ENCODE data around the gene TBXAS1.

TBXAS1 gene

DNA sequence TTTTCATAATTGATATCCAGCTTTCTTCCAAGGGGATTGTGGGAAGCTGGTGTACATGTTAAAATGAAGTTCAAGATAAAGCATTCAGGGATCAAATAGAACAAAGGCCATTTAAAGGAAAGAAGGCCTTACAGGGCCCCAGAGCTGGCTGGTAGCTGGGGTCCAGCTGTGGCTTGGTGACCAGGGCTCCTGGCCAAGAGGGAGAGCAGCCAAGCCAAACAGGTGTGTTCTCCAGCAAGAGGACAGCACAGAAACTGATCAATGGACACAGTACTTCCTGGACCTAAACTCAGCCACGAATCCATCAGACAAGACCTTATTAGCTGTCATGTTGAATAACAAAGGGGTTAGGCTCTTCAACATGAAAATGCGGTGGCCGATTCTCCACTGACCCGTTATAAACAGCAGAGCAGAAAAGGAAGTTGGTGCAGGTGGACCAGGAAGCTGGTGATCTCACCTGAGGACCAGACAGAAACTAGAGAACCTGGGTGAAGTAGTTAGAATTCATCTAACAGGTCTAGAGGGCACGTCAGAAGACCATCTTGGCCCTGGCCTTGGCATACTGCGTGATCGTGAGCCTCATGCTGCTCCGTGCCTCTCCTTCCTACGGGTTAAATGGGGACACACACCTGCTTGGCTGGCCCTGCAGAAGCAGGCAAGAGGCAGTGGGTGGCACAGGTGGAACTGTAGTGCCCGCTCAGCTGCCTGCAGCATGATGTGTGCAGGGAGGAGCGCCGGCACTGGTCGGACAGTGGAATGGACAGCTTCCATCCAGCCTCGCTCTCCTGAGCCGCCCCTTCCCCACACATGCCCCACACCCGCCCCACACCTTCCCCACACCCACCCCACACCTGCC, 179.9 kb downstream of the TBXAS1 start:
- peak; percentile 30 for DNase-seq

DNA sequence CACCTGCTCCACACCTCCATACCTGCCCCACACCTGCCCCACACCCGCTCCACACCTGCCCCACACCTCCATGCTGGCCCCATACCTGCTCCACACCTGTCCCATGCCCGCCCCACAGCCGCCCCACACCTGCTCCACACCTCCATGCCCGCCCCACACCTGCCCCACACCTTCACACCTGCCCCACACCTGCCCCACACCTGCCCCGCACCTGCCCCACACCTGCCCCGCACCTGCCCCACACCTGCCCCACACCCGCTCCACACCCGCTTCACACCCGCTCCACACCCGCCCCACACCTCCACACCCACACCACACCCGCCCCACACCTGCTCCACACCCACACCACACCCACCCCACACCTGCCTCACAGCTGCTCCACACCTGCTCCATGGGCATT, 180.7 kb downstream of the TBXAS1 start:
- peak; percentile 46 for DNase-seq

DNA sequence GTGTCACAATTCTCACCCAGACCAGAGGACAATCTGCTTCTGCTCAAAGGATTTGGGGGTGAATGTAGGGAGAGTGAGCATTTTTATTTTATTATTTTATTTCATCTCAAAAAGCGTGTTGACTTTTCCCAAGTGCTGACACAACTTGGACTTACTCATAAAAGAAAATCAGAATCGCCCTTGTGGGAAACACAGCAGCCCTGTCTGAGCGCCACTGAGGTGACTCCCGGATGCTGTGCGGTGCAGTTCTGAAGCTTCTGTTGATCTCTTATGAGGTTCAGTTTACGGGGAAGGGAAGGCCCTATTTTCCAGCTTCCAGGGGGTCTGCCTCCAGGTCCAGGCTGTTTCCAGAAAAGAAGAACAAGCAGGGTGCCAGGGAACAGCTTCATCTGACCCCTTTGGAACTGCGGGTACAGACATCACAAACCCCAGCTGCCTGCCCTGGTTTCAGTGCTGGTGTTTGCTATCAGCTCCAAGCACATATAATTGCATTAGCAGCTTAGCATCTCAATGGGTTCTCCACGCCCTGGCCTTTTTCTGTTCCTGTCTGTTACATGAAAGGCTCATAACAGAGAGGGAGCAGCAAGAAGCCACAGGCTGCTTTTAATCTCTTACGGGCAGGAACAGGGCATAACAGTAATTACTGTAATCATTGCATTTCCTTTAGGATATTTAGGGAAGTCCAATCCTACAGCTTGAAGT, 181.3 kb downstream of the TBXAS1 start:
- no peak for DNase-seq

DNA sequence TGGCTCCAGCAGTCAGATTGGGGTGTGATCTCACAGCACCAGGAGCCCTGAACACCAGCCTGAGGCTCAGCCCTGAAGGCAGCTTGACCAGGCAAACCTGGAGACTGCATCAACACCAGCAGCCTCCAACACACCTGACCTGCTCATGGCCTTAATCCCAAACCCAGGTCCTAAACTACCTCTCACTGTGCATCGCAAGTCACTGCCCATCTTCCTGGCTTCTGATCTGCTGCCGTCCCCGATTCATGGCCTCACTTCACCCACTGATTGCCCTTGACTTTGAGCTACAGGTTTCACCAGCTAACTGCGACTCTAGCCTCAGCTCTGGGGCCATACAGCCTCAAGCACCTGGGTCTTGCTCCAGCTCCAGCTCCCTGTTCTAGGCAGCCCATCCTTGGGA, 184.6 kb downstream of the TBXAS1 start:
- DNase-seq, result peak; percentile 55

DNA sequence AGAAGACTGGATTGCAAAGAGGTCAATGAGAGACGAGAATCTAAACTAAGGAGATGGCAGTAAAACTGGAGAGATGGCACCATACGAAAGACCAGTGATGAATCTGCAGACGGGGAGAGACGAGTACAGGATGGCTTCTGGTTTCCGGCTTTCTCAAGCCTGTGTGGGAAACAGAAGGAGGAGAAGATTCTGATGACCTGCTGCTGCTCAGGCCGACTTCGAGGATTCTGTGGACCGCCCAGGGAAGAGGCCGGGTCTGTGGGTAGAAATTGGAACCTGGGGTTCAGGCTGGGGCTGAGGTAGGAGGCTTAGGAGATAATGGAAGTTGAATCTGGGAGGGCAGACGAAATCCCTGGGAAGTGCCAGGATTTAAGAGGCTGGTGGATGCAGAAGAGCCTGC, 185.1 kb downstream of the TBXAS1 start:
- DNase-seq, result no peak

DNA sequence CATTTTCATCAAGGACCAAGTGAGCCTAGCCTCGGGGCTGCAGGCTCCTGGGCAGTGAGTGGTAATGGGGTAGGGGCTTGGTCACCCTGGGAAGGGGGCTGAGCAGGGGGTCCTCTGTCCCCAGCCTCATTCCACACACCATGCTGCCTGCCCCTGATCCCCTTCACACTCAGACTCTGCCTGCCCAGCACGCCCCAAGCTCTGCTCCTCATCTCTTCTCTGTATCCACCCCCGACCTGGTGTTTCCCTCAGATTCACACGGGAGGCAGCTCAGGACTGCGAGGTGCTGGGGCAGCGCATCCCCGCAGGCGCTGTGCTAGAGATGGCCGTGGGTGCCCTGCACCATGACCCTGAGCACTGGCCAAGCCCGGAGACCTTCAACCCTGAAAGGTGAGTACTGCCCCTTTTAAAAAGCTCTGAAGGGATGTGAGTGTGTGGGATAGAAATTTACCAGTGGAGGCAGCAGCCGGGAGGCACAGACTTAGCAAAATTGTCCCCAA, 186.5 kb downstream of the TBXAS1 start:
- DNase-seq, result peak; percentile 39

DNA sequence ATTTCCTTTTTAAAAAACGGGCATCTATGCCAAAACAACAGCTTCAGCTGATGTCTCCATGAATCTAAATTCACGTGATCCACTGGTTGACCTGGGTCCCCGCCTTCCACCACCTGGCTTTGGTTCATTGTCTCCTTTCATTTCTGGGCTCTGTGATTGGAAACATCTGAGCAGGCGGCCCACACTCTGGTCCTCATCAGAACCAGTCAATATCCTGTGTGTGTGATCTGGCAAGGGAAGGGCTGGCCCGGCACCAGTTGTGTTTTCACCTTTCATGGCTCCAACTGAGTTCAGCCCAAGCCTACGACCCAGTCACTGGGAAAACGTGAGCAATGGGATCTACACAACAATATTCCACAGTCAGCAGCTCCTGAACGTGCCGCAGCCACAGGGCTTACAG, 187.5 kb downstream of the TBXAS1 start:
- DNase-seq, result peak; percentile 50

DNA sequence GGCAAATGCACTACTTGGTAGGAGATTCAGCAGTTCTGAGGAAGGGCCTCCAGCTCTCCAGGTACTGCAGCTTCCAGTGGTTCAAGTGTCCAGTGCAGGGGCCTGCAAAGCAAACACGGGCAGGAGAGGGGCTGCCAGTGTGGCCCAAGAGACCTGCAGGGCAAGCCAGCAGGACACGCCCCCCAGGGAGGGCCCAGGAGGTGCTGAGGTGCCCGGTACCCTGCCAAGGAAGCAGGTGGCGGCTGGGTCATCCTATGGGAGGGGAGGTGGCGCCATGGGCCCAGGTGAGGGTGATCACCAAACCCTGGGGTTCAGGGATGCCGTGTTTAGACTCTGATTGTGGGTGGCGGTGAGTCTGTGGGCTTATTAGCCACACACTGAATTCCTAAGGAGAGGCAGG, 188.0 kb downstream of the TBXAS1 start:
- DNase-seq, result peak; percentile 37

DNA sequence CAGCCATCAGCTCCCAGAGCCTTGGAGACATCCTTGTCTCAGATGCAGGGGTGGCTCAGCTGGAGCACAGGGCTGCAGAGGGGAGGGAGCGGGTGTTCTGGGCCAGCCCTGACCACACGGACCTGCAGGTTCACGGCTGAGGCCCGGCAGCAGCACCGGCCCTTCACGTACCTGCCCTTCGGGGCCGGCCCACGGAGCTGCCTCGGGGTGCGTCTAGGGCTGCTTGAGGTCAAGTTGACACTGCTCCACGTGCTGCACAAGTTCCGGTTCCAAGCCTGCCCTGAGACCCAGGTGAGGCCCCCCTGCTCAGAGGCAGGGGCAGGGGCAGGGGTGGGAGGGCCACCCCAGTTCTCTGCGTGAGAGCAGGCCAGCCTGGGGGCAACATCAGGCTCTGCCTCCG, 188.5 kb downstream of the TBXAS1 start:
- DNase-seq, result peak; percentile 55

DNA sequence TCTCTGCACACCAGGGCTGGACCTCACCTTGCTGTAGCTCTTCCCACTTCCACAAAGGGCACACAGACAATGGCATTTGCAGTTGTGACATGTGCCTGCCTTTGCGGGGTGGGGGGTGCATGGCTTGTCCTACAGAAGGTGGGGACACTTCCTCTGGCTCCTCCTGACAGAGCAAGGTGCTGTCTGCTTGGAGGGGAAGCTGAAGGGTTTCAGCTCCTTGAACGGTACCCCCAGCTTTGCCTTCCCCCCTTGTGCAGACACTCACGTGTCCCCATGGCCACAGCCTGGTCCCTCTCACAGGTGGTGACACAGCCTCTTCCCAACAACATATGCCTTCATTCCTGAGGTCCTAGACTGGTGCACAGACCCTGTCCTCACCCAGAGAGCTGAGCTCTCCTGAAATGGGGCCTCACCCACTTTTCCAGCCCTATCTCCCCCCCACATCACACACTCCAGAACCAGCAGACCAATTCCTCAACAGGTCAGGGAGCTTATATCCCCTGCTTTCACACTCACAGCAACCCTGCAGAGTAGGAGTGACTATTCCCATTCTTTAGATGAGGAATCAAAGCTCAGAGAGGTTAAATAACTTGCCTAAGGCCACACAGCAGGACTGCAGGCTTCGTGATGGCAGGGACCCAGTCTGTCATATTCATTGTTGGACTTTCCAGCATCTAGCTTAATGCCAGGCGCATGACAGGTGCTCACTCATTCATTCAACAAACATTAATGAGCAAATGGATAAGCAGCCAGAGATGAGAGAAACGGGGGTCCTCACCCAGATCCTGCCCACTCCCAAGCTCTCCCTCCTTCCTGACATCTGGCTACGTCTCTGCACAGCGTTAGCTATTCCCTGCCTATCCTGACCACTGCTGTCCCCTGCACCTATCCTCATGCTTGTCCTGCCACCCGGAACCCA, 189.3 kb downstream of the TBXAS1 start:
- peak; percentile 43 for DNase-seq

DNA sequence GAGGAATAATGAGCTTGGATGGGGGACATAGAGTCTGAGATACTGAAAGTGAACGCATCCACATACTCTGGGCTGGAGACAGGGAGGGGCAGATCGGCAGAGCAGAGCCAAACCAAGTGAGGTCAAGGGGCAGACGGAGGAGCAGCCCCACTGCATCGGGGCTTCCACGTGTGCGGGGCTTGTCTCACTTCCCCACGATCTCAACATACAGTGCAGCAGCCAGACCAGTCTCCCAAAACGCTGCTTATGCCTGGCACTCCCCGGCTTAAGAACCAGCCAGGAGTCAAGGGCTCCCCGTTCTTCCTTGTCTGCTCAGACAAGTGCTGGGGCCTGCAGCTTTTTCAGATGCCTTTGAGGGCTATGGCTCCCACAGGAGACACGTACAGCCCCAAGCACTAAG, 190.1 kb downstream of the TBXAS1 start:
- no peak for DNase-seq

DNA sequence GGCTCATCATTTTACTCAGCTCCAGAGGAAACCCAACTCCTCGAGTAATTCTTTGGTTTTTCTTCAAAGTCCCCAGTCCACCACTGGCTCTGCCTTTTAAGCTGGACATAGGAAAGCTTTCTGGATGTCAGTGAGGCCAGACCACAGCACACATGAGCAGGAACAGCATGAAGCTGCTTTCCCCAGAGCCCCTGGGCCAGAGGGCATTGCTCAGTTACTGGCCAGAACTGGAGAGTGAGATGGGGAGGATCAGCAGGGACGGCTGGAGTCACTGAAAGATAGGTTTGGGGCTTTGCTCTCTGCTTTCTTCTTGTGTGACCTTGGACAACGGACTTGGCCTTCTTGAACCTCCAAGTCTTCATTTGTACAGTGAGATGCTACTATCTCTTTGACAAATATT, 190.5 kb downstream of the TBXAS1 start:
- no peak for DNase-seq

DNA sequence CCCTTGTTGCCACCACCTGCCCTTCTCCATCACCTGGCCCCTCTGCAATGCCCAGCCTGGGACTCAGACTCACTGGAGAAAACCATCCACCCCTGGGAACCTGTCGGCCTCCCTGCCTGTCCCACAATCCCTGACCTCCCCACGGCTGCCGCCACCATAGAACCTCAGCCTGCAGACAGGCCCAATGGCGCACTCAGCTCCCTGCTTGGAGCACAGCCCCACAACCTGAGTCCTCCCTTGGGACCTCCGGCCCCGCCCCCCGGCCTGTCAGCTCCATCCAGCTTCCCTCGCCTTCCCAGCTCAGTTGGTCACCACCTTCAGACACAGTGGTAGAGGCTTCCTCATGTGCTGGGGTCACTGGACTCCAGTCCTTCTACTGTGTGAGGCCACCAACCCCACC, 192.5 kb downstream of the TBXAS1 start:
- DNase-seq, result no peak

DNA sequence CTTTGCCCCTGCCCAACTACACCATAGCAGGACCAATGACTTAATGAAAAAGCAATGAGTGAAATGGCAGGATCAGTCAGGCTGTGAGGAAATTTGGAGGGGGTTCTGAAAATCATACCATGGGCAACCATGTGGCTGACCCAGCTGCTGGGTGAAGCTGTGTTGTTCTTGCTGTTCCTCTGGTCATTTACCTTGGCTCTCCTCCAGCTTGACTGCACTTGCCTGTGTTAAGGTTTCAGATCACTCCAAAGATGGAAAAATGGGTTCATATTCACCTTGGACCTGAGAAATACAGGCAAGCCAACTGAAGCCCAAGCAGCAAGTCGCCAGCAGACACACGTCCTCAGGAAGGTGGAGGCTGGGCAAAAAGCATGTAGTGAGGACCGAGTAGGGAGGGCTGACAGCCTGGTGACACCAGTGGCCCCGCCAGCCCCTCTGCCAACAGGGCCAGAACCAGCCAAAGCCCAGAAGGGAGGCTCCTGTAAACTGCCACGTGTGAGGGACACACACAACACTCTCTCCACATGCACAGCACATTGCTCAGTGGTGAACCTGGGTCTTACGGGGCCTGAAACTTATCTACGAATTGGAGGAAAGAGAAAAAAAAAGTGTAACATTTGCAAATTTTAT, 193.6 kb downstream of the TBXAS1 start:
- DNase-seq, result no peak

DNA sequence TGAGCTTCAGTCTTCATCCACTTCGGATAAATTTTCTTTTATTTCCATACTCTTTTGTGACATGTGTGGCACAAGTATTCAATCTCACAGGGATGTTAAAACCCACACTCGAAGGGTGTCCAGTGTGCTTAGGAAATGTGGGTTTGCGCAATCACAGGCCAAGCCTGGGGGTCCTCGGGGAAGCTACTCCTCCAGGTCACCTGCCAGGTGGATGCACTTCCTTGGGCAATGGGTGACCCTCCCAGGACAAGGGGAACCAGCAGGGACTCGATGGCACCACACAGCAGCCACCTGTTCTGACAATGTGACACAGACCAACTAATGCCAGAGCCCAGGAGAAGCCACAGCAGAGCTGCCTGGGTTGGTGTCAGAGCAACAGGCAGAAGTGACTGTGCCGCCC, 194.7 kb downstream of the TBXAS1 start:
- DNase-seq, result no peak

DNA sequence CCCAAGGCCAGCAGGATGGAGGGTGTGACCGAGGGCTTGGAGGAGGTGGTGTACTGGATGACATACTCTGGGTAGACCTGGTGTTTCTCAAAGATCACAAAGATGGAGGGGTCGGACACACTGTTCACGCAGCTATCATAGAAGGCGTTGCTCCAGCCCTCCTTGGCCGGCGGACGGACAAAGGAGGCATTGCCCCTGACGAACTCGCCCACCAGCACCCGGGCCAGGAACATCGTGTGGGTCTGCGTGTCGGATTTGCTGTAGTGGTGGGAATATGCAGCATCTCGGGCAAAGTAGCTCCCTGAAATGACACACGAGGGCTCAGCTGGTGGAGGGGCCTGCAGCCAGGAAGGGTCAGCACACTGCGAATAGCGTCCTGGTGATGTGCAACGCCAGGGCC, 195.5 kb downstream of the TBXAS1 start:
- no peak for DNase-seq

DNA sequence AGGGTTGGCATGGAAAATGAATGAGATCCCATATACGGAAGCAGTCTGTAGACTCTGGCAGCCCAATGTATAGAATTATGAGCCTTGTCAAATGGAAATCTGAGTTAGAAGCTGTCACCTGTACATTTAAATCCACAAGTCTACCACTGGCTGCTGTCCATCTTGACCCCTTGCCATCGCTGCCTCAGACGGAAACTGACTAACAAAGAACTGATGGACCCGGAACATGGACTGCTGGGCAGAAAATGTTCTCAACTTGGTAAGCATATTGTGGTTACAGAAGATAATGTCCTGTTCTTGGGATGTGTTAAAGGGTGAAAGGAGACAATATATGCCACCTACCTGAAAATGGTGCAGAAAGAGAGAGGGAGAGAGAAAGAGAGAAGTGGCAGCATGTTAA, 196.2 kb downstream of the TBXAS1 start:
- no peak for DNase-seq

DNA sequence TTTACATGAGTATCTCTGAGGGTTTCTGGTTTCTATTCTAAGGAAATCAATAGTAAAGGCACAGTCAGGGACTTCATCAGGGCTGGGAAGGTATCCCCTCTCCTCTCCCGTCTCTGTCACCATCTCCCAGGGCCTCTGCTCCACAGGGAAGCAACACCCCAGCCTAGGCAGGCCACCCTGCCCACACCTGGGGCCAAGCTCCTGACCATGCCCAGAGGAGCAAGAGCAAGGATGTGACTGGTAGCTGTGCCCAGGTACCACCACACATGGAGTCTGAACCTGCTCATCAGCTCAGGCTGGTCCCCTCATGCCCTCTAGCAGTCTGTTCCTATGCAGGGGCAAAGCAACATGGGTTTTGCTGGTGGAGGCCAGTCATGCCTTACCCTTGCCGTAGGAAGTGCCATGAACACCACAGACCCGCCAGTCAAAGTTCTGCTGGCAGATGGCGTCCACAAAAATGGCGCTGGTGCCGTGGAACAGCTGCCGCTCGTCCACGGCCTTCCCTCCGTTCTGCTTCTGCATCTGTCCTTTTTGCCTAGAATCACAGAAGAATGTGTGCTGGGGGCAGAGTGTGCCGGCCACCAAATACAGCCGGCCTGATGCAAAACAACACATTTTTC, 196.9 kb downstream of the TBXAS1 start:
- DNase-seq, result no peak

DNA sequence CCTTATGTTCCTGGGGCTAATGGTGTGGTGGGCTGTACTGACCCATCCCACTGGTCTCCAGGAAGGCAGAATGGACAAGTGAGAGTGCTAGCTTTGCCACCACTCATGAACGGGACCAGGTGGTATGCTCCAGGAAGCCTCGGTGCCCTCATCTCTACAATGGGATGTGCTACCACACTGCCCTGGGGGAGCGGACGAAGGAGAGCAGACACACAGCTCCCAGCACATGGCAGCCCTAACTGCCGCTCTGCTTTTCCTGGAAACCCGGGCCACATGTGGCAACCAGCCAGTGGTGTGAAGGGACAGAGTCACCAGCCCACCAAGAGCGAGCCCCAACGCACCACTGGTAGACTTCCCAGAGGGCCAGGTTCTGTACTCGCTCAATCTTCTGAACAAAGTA, 197.9 kb downstream of the TBXAS1 start:
- DNase-seq, result no peak

DNA sequence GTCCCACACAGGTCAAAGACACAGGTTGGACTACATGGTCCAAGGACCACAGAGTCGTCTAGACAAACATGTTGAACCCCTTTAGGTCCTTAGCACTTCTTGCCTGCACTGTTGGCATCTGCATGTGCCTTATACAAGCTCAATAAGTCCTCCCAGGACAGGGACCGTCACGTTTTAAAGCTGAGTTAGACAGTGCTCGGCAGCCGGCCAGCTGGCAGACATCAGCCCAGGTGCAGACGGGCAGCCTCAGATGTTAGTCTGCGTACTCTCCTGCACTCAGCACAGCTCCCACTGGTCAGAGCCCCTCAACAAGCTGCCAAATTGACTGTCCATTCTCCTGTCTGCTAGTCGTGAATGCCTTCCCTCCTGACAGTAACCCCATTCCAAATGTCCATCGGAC, 198.8 kb downstream of the TBXAS1 start:
- DNase-seq, result no peak

DNA sequence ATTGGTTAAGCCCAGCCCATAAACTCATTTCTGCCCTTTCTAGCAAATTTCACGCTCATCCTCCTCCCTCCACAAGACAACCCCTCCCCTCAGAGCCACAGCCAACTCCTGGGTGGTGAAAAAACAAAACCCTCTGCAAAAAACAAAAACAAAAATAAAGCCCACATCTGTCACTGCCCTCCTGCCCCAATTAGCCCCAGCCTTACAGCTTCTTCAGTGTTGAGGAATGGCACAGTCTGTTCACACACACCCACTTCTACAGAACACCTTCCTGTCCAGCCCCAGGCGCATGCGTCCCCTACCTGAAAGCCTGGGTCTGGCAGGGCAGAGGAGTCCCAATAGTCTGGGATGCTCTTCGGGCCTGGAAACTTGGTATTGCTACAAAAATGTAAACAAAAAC, 199.2 kb downstream of the TBXAS1 start:
- DNase-seq, result no peak

DNA sequence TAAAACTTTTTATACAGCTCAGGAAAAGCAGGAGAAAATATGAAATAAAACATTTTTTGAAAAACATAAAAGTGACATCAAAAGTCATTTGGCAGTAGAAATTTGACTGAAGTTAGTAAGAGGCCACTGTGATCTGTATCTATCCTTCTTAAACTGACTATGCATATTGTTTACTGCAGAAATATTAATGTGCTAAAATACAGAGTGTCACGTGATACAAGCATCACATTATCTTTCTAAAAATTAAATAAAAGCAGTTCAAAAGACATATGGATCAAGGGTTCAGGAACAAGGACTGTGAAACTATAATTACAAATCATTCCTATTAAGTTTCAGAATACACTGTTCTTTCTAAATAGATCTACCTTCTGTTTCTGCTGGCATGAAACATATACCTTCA, 200.0 kb downstream of the TBXAS1 start:
- DNase-seq, result no peak

Measured in activated effector memory CD4-positive, alpha-beta T cell treated with anti-CD3 and anti-CD28 coated beads, Interleukin-2, amount 50 U/mL, for 16 hours (primary cell).